Neural cell (in vitro differentiated cells): ENCODE results near the gene ANKLE1. TPM values are rescaled to one million over a fixed set of nuclear protein-coding genes. Genes with fewer than 3 reads are reported as not detected.

Source experiments
- H2AFZ ChIP-seq: fragments of 200-600, 300-800 bp; sonication (generic), shearing (Covaris generic); 2 replicates; pipeline ENCODE4 v1.6.0; 2014; ENCODE audit warnings: low read depth, mild to moderate bottlenecking, antibody characterized with exemption, low read length, moderate library complexity
- H3F3A ChIP-seq: fragments of 200-600 bp; shearing (Covaris generic); 2 replicates; pipeline ENCODE4 v1.6.1; 2016; ENCODE audit warnings: mild to moderate bottlenecking, moderate library complexity, mixed read lengths, antibody characterized with exemption, low read length; ENCODE audit not compliant: insufficient read depth, poor library complexity, severe bottlenecking
- H3K27ac ChIP-seq: fragments of 200-600, 300-800 bp; sonication (generic), shearing (Covaris generic); 2 replicates; pipeline ENCODE4 v1.5.1; 2014; ENCODE audit warnings: mild to moderate bottlenecking, low read length, moderate library complexity
- H3K27me3 ChIP-seq: fragments of 300-800, 200-600 bp; sonication (generic), shearing (Covaris generic); 2 replicates; pipeline ENCODE4 v1.6.0; 2014; ENCODE audit warnings: mild to moderate bottlenecking, low read depth, low read length, moderate library complexity; ENCODE audit not compliant: insufficient read depth
- H3K36me3 ChIP-seq: fragments of 300-800, 200-600 bp; sonication (generic), shearing (Covaris generic); 2 replicates; pipeline ENCODE4 v1.5.1; 2014; ENCODE audit warnings: mild to moderate bottlenecking, antibody characterized with exemption, low read length, moderate library complexity; ENCODE audit not compliant: insufficient read depth
- H3K4me2 ChIP-seq: fragments of 300-800, 200-600 bp; sonication (generic), shearing (Covaris generic); 2 replicates; pipeline ENCODE4 v1.6.0; 2014; ENCODE audit warnings: mild to moderate bottlenecking, low read length
- H3K4me3 ChIP-seq: fragments of 300-800, 200-600 bp; sonication (generic), shearing (Covaris generic); 2 replicates; pipeline ENCODE4 v1.5.1; 2014; ENCODE audit warnings: mild to moderate bottlenecking, low read length, moderate library complexity
- H3K79me2 ChIP-seq: fragments of 200-600 bp; shearing (Covaris generic); replicated peaks from 2 replicates; pipeline ENCODE4 v1.6.0; 2014; ENCODE audit warnings: mild to moderate bottlenecking, low read length, moderate library complexity; ENCODE audit not compliant: insufficient read depth
- H3K9ac ChIP-seq: fragments of 300-800, 200-600 bp; sonication (generic), shearing (Covaris generic); 2 replicates; pipeline ENCODE4 v1.6.1; 2016; ENCODE audit warnings: mild to moderate bottlenecking, low read length, mixed read lengths
- H3K9me2 ChIP-seq: fragments of 200-600 bp; shearing (Covaris generic); 2 replicates; pipeline ENCODE4 v1.6.1; 2016; ENCODE audit warnings: mild to moderate bottlenecking, low read length, mixed read lengths; ENCODE audit not compliant: insufficient read depth
- H3K9me3 ChIP-seq: fragments of 200-600, 300-800 bp; sonication (generic), shearing (Covaris generic); 2 replicates; pipeline ENCODE4 v1.6.1; 2016; ENCODE audit warnings: mild to moderate bottlenecking, mixed run types, low read length, moderate library complexity, mixed read lengths
- H4K20me1 ChIP-seq: fragments of 200-600 bp; shearing (Covaris generic); 2 replicates; pipeline ENCODE4 v1.6.1; 2016; ENCODE audit warnings: mild to moderate bottlenecking, mixed run types; ENCODE audit not compliant: insufficient read depth
- CTCF ChIP-seq: fragments of 450-650 bp; IDR thresholded peaks from 2 replicates; pipeline ENCODE4 v1.5.1; 2014; ENCODE audit warnings: antibody characterized with exemption, mild to moderate bottlenecking, moderate library complexity; ENCODE audit not compliant: poor library complexity, severe bottlenecking
- EP300 ChIP-seq: fragments of 450-650 bp; conservative IDR thresholded peaks from 2 replicates; pipeline ENCODE4 v1.6.1; 2014; ENCODE audit warnings: antibody characterized with exemption, mild to moderate bottlenecking, moderate library complexity; ENCODE audit not compliant: poor library complexity, severe bottlenecking
- EZH2 ChIP-seq: fragments of 200-600, 300-800 bp; shearing (Covaris generic), sonication (generic); IDR thresholded peaks from 2 replicates; pipeline ENCODE4 v1.6.1; 2014; ENCODE audit warnings: antibody characterized with exemption, low read length, borderline replicate concordance, mild to moderate bottlenecking; ENCODE audit not compliant: insufficient read depth, poor library complexity, severe bottlenecking
- MXI1 ChIP-seq: fragments of 450-650 bp; conservative IDR thresholded peaks from 2 replicates; pipeline ENCODE4 v1.6.1; 2014; ENCODE audit warnings: antibody characterized with exemption, mild to moderate bottlenecking; ENCODE audit not compliant: poor library complexity, severe bottlenecking
- POLR2AphosphoS5 ChIP-seq: IDR thresholded peaks from 2 replicates; pipeline ENCODE4 v1.6.1; 2012
- RAD21 ChIP-seq: fragments of 450-650 bp; conservative IDR thresholded peaks from 2 replicates; pipeline ENCODE4 v1.6.1; 2014; ENCODE audit warnings: antibody characterized with exemption, mild to moderate bottlenecking, moderate library complexity
- REST ChIP-seq: IDR thresholded peaks from 2 replicates; pipeline ENCODE4 v1.6.1; 2012; ENCODE audit warnings: borderline replicate concordance
- SMC3 ChIP-seq: fragments of 450-650 bp; conservative IDR thresholded peaks from 2 replicates; pipeline ENCODE4 v1.6.1; 2014; ENCODE audit warnings: antibody characterized with exemption, mild to moderate bottlenecking, moderate library complexity; ENCODE audit not compliant: poor library complexity
- TAF1 ChIP-seq: IDR thresholded peaks from 2 replicates; pipeline ENCODE4 v1.6.1; 2012; ENCODE audit warnings: low read depth
- polyA plus RNA-seq: library from polyadenylated mRNA; depleted of rRNA; stranded (reverse); fragments of >200 nt; gene quantifications from 2 replicates; pipeline ENCODE4 v1.2.3, GENCODE V29; 2014

Gene ANKLE1
- polyA plus RNA-seq, 1 donor from 2014 or later, result 9.3 TPM

GRCh38 chr19:17234911-17235299 lies 46.8 kb upstream of the ANKLE1 start:
- H4K20me1 ChIP-seq, result no peaks in the 10 kb centered on the region
- H3K4me3 ChIP-seq, result peak overlapping the region; percentile 68
- peak overlapping the region; percentile 45 for H3K27ac ChIP-seq
- peak overlapping the region; percentile 65 for H3K9ac ChIP-seq
- H3F3A ChIP-seq, result no peaks in the 10 kb centered on the region
- H3K4me2 ChIP-seq, result peak overlapping the region; percentile 39
- H3K9me3 ChIP-seq, result no peaks in the 10 kb centered on the region
- TF ChIP-seq REST, result no peak
- TF ChIP-seq RAD21, result no peak
- no peak for TF ChIP-seq EP300
- no peak for TF ChIP-seq MXI1
- TF ChIP-seq CTCF, result no peak
- TF ChIP-seq TAF1, result no peak
- TF ChIP-seq EZH2, result no peak
- TF ChIP-seq SMC3, result no peak
- no peak for TF ChIP-seq POLR2AphosphoS5
- no peaks in the 10 kb centered on the region for H3K36me3 ChIP-seq
- no peaks in the 10 kb centered on the region for H3K9me2 ChIP-seq
- H3K79me2 ChIP-seq, result peaks cover 3% of the 10 kb centered on the region
- H3K27me3 ChIP-seq, result no peaks in the 10 kb centered on the region
- no peak overlapping the region for H2AFZ ChIP-seq

- Histone ChIP-seq H4K20me1 (no peaks in the 10 kb centered on the region), H3K27me3 (no peaks in the 10 kb centered on the region), H3K36me3 (no peaks in the 10 kb centered on the region), H3K9me2 (no peaks in the 10 kb centered on the region), H3K9ac (peak overlapping the region; percentile 65), H3K4me2 (peak overlapping the region; percentile 39), H3F3A (no peaks in the 10 kb centered on the region), H3K4me3 (peak overlapping the region; percentile 68), H3K9me3 (no peaks in the 10 kb centered on the region), H3K27ac (peak overlapping the region; percentile 45), H2AFZ (no peak overlapping the region), H3K79me2 (peaks cover 3% of the 10 kb centered on the region)
- TF ChIP-seq REST (peak; percentile 19), EZH2 (no peak), RAD21 (peak; percentile 66), MXI1 (peak; percentile 90), POLR2AphosphoS5 (no peak), TAF1 (no peak), EP300 (peak; percentile 11), CTCF (peak; percentile 85), SMC3 (peak; percentile 68)
Measured at GRCh38 chr19:17235300-17235970, 46.3 kb upstream of the ANKLE1 start.
